Measurements from ENCODE around the gene GPRC5C. TPM values are rescaled to one million over a fixed set of nuclear protein-coding genes. Genes with fewer than 3 reads are reported as not detected.
"Not testable (repeated sequence)": the region's sequence is repeated elsewhere in the genome, so short reads cannot be mapped to it uniquely, and the experiment has no call there.

GPRC5C gene
- total RNA-seq, 4 donors from 2014 or later, result 61.1 to 173 (median 107) TPM

DNA sequence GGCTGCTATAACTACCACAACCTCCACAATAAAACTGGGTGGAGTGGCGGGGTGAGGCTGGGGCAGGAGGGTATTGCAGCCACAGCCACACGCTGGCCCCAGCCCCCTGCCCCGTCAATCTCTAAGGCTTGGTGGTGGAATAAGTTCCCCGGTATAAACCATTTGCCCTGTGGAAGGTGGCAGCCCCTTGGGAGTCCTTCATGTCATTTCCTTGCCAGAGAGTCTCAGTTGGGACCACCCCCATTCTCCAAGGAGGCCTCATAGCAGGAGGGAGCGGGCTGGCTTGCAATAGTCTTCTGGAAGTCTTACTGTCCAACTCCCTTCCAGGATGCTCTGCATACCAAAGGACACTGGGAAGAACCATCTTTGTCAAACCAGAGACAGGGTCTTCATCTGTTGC, 54.0 kb downstream of the GPRC5C start:
- H3K27me3 ChIP-seq, result no peaks in the 10 kb centered on the region

DNA sequence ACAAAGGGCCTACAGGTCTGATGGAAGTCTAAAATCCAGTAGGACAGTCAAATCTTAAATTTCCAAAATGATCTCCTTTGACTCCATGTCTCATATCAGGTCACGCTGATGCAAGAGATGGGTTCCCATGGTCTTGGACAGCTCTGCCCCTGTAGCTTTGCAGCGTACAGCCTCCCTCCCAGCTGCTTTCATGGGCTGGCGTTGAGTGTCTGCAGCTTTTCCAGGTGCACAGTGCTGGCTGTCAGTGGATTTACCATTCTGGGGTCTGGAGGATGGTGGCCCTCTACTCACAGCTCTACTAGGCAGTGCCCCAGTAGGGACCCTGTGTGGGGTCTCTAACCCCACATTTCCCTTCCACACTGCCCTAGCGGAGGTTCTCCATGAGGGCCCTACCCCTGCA, 56.4 kb downstream of the GPRC5C start:
- H3K4me3 ChIP-seq, H3K27me3 ChIP-seq, H3K27ac ChIP-seq, H3K9me3 ChIP-seq, H3K36me3 ChIP-seq, H3K4me1 ChIP-seq: not testable (repeated sequence)
- DNase-seq, result peak in 1 of 3 donors; percentile 17

More for the DNA sequence above, 54.0 kb downstream of the GPRC5C start:
- H3K4me3 ChIP-seq, result no peak overlapping the region
- no peaks in the 10 kb centered on the region for H3K4me1 ChIP-seq
- H3K9me3 ChIP-seq, result no peaks in the 10 kb centered on the region
- TF ChIP-seq POLR2A (IDR thresholded peaks at IDR 0.05), result no peak
- no peak overlapping the region for H3K27ac ChIP-seq
- peak in 1 of 3 donors; percentile 9 for DNase-seq
- no peaks in the 10 kb centered on the region for H3K36me3 ChIP-seq

DNA sequence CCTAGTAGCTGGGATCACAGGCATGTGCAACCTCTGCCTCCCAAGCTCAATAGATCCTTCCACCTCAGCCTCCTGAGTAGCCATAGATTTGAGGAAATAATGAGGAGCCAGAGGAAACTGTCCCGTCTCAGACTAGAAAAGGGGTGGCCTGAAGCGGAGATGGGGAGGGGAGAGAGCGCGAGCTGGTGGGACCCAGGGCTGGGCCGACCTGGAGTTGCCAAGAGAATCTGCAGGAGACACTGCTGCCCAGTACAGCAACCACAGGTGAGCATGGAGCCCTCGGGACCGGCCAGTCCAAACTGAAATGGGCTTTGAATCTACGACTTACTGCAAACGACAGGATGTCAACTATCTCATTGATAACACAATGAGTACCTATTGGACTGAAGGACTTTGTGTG, 58.8 kb downstream of the GPRC5C start:
- H3K4me3 ChIP-seq, result no peak overlapping the region
- no peaks in the 10 kb centered on the region for H3K9me3 ChIP-seq

DNA sequence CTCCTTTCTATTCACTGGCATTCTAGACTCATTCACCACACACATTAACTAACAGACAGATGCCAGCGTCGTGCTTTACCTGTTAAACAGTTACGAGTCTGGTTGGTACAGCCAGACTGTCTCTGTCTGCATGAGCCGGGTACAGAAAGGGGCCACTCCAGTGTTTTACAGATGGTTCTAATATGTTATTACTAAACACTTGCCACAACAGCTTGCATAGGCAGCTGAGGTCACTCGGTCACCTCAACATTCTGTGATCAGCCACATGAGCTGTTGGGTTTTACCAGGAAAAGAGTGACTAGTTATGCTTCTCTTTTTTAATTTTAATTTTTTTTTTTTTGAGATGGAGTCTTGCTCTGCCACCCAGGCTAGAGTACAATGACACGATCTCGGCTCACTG, 59.7 kb downstream of the GPRC5C start:
- H3K27ac ChIP-seq, result no peak overlapping the region
- no peak for TF ChIP-seq POLR2A (IDR thresholded peaks at IDR 0.05)
- TF ChIP-seq, protein P1, sequence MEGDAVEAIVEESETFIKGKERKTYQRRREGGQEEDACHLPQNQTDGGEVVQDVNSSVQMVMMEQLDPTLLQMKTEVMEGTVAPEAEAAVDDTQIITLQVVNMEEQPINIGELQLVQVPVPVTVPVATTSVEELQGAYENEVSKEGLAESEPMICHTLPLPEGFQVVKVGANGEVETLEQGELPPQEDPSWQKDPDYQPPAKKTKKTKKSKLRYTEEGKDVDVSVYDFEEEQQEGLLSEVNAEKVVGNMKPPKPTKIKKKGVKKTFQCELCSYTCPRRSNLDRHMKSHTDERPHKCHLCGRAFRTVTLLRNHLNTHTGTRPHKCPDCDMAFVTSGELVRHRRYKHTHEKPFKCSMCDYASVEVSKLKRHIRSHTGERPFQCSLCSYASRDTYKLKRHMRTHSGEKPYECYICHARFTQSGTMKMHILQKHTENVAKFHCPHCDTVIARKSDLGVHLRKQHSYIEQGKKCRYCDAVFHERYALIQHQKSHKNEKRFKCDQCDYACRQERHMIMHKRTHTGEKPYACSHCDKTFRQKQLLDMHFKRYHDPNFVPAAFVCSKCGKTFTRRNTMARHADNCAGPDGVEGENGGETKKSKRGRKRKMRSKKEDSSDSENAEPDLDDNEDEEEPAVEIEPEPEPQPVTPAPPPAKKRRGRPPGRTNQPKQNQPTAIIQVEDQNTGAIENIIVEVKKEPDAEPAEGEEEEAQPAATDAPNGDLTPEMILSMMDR (IDR thresholded peaks at IDR 0.05), result no peak
- no peaks in the 10 kb centered on the region for H3K9me3 ChIP-seq
- H3K4me1 ChIP-seq, result no peaks in the 10 kb centered on the region
- no peak overlapping the region for H3K4me3 ChIP-seq
- H3K27me3 ChIP-seq, result no peaks in the 10 kb centered on the region
- peak in 2 of 3 donors; percentile 15 to 42 for DNase-seq
- no peaks in the 10 kb centered on the region for H3K36me3 ChIP-seq

More for the DNA sequence above, 58.8 kb downstream of the GPRC5C start:
- no peak overlapping the region for H3K27ac ChIP-seq
- no peaks in the 10 kb centered on the region for H3K36me3 ChIP-seq
- no peak for TF ChIP-seq POLR2A (IDR thresholded peaks at IDR 0.05)
- TF ChIP-seq, protein P1 (IDR thresholded peaks at IDR 0.05), result no peak
- H3K27me3 ChIP-seq, result no peaks in the 10 kb centered on the region
- DNase-seq, result peak in 2 of 3 donors; percentile 10 to 29
- H3K4me1 ChIP-seq, result no peaks in the 10 kb centered on the region

DNA sequence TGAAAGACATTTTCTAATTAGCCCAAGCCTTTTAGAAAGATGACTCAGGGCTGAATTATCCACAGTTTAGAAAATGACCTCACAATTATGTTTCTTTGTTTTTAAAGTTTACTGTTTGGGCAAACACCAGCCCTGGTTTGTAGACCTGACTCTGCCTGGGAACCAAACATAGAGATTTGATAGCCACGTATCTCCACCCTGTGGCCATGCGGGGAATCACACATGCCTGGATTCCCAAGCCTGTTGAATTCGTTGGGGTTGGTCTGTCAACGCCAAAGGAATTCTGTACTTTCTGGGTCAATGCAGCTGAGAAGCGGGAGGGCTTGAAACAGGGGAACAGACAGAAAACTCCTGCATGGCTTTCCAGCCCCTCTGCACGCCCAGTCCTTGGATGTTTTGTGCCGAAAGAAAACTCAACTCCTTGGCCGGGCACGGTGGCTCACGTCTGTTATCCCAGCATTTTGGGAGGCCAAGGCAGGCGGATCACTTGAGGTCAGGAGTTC, 61.5 kb downstream of the GPRC5C start:
- peak; percentile 65 to 86 (median 78) for DNase-seq
- Histone ChIP-seq H3K27me3 (no peaks in the 10 kb centered on the region), H3K27ac (no peak overlapping the region), H3K9me3 (no peaks in the 10 kb centered on the region), H3K4me3 (no peak overlapping the region), H3K4me1 (no peaks in the 10 kb centered on the region), H3K36me3 (no peaks in the 10 kb centered on the region)
- TF ChIP-seq POLR2A (IDR thresholded peaks at IDR 0.05), result no peak
- TF ChIP-seq, protein P1 (IDR thresholded peaks at IDR 0.05), result peak; percentile 82 to 96 (median 90)

Small RNAs within 50 kb of the gene (small RNA-seq; reads per million reads assigned to genes)
- 0 reads per million in 2 donors for gene RNA5SP448

Other genes with a start within 250 kb of the GPRC5C start
- gene RPL38, start 228.4 kb upstream of the GPRC5C start, total RNA-seq, result 100 to 1,000 TPM; 222 to 392 (median 289) TPM
- gene TTYH2, start 218.5 kb upstream of the GPRC5C start, total RNA-seq, result 10 to 100 TPM in 1 of 4 donors, 1 to 10 TPM in 3; 1.2 to 24.8 (median 3.1) TPM
- gene DNAI2, start 157.9 kb upstream of the GPRC5C start, total RNA-seq, result not detected
- 10 to 100 TPM in 1 of 4 donors, 1 to 10 TPM in 3; 2.1 to 31.4 (median 8.6) TPM for gene KIF19, start 105.9 kb upstream of the GPRC5C start, total RNA-seq
- gene BTBD17, start 70.2 kb upstream of the GPRC5C start, total RNA-seq, result not detected
- 1 to 10 TPM in 1 of 4 donors, under 1 TPM in 2, not detected in 1; 0.53 to 1.1 (median 0.85) TPM for gene GPR142, start 64.6 kb upstream of the GPRC5C start, total RNA-seq
- 10 to 100 TPM in 1 of 4 donors, 1 to 10 TPM in 3; 1.1 to 61.1 (median 6.8) TPM for gene CD300A, start 34.5 kb downstream of the GPRC5C start, total RNA-seq
- not detected for gene CD300LB, start 99.4 kb downstream of the GPRC5C start, total RNA-seq
- not detected for gene CD300C, start 114.0 kb downstream of the GPRC5C start, total RNA-seq
- gene CD300H, start 135.4 kb downstream of the GPRC5C start, total RNA-seq, result not detected
- not detected for gene CD300LD, start 160.2 kb downstream of the GPRC5C start, total RNA-seq
- gene CD300E, start 191.7 kb downstream of the GPRC5C start, total RNA-seq, result not detected